Gastrocnemius medialis (tissue), 4 donors: ENCODE measurements around the gene MAGIX. TPM values are rescaled to one million over a fixed set of nuclear protein-coding genes. Genes with fewer than 3 reads are reported as not detected.
A peak's percentile ranks its signal among the peaks of the same experiment; 100 is the strongest.

Source experiments
- ATAC-seq, 2 donors: fragments of 150-250 bp; one replicate each; pipeline ENCODE4 v1.9.1; 2016
- DNase-seq, 2 donors: peaks; one replicate each; pipeline ENCODE4 v3.0.0-alpha.2; 2019
- H3K27ac ChIP-seq, 4 donors: fragments of 200-600 bp; sonication (generic); 1 replicate in 1 of 4; 2 replicates in 3 of 4; pipeline ENCODE4 v1.5.1; 2016 to 2018; ENCODE audit warnings: mild to moderate bottlenecking in 2 of 4, moderate library complexity in 1 of 4
- H3K27me3 ChIP-seq, 3 donors: fragments of 200-600 bp; sonication (generic) in 2 of 3; 1 replicate in 1 of 3; 2 replicates in 2 of 3; pipeline versions ENCODE4 v1.5.1 to v1.6.0; 2016 to 2019; ENCODE audit warnings: mild to moderate bottlenecking in 1 of 3, moderate library complexity in 1 of 3
- H3K36me3 ChIP-seq, 2 donors: fragments of 200-600 bp; sonication (generic) in 1 of 2; one replicate each; pipeline ENCODE4 v1.5.1; 2017 to 2018
- H3K4me1 ChIP-seq, 2 donors: fragments of 200-600 bp; sonication (generic) in 1 of 2; one replicate each; pipeline ENCODE4 v1.5.1; 2016 to 2017; ENCODE audit warnings: mild to moderate bottlenecking in 2 of 2
- H3K4me3 ChIP-seq, 4 donors: fragments of 200-600 bp; sonication (generic) in 3 of 4; 1 replicate in 1 of 4; 2 replicates in 3 of 4; pipeline ENCODE4 v1.5.1; 2016 to 2019; ENCODE audit warnings: mild to moderate bottlenecking in 2 of 4
- H3K9me3 ChIP-seq, 3 donors: fragments of 200-600 bp; sonication (generic) in 2 of 3; 1 replicate in 1 of 3; 2 replicates in 2 of 3; pipeline ENCODE4 v1.5.1; 2016 to 2019
- CTCF ChIP-seq, 5 experiments: fragments of 450-650 bp in 3 of 5; fragments of 200-600 bp in 2 of 5; sonication (generic) in 2 of 5; IDR thresholded peaks in 4 of 5; conservative IDR thresholded peaks in 1 of 5; 1 replicate in 4 of 5; 2 replicates in 1 of 5; pipeline ENCODE4 v1.5.1; 2016 to 2019; ENCODE audit warnings: antibody characterized with exemption in 5 of 5, mild to moderate bottlenecking in 3 of 5, moderate library complexity in 3 of 5
- POLR2A ChIP-seq, 2 donors: fragments of 450-650 bp; IDR thresholded peaks; one replicate each; pipeline ENCODE4 v1.6.1; 2017; ENCODE audit warnings: antibody characterized with exemption in 2 of 2, mild to moderate bottlenecking in 2 of 2, moderate library complexity in 2 of 2
- in situ Hi-C, 4 donors: fragments of 200-750 bp; cut with MboI; loops; one replicate each; pipeline versions ENCODE4 v1.15.0 to v1.8.0; 2017; ENCODE audit warnings: low sequenced_read_pairs in 4 of 4
- intact Hi-C: fragments of 100-400 bp; cut with DNase I; formaldehyde crosslinking; loops from one replicate; pipeline ENCODE4 v1.15.1; 2023; ENCODE audit warnings: low total_unique reads
- total RNA-seq, 4 donors: library from RNA; depleted of rRNA; stranded (reverse); fragments of >200 nt; gene quantifications; one replicate each; pipeline versions ENCODE4 v1.1.0 to v1.2.3, GENCODE V29; 2016

Gene MAGIX
- total RNA-seq, 4 donors from 2014 or later = 2.7 to 7.3 (median 5.3) TPM

- intact Hi-C loops = loop anchor here (1.0 to 10.0 kb wide), 3 partner anchors 20 to 1949 kb away; partner anchors contain the start of genes CDK16, PQBP1, PRICKLE3 and TIMM17B
- H3K36me3 ChIP-seq = no peaks in the 10 kb centered on the region
Observed at GRCh38 chrX:49165901-49166881, 3.6 kb downstream of the MAGIX start.

GRCh38 chrX:49166914-49167739 is 4.6 kb downstream of the MAGIX start:
- peak; percentile 48 to 56 for ATAC-seq
- no peaks in the 10 kb centered on the region for H3K36me3 ChIP-seq
- no peaks in the 10 kb centered on the region for H3K9me3 ChIP-seq
- TF ChIP-seq CTCF (IDR thresholded peaks at IDR 0.05 in 4 of 5, conservative IDR thresholded peaks at IDR 0.05 in 1 of 5) = no peak
- TF ChIP-seq POLR2A (IDR thresholded peaks at IDR 0.05) = peak; percentile 49 to 69
- DNase-seq = peak; percentile 56 to 83
- H3K4me3 ChIP-seq = peak overlapping the region; percentile 53 to 55 (median 54)
- in situ Hi-C loops = no loop called here
- no peaks in the 10 kb centered on the region for H3K27me3 ChIP-seq
- peak overlapping the region; percentile 93 to 98 (median 95) for H3K27ac ChIP-seq
- H3K4me1 ChIP-seq = peaks cover 8 to 10% of the 10 kb centered on the region in 2 donors
- intact Hi-C loops = loop anchor here (5.0 to 10.0 kb wide), 2 partner anchors 272 to 1950 kb away; partner anchors contain the start of genes CDK16, PQBP1 and TIMM17B

More at GRCh38 chrX:49165901-49166881, 3.6 kb downstream of the MAGIX start:
- H3K27me3 ChIP-seq = no peaks in the 10 kb centered on the region
- H3K27ac ChIP-seq = peak overlapping the region; percentile 93 to 98 (median 95)
- DNase-seq (peak; percentile 45 to 86), ATAC-seq (peak; percentile 38 to 50)
- TF ChIP-seq POLR2A (IDR thresholded peaks at IDR 0.05) (peak; percentile 42 to 56), CTCF (IDR thresholded peaks at IDR 0.05 in 4 of 5, conservative IDR thresholded peaks at IDR 0.05 in 1 of 5) (peak in 3 of 5 experiments; percentile 33 to 54 (median 40))
- H3K9me3 ChIP-seq = no peaks in the 10 kb centered on the region
- in situ Hi-C loops = no loop called here
- H3K4me3 ChIP-seq = peak overlapping the region; percentile 53 to 55 (median 54)
- H3K4me1 ChIP-seq = peaks cover 8 to 10% of the 10 kb centered on the region in 2 donors

GRCh38 chrX:49167740-49168108 is 5.2 kb downstream of the MAGIX start:
- Histone ChIP-seq H3K9me3 (no peaks in the 10 kb centered on the region), H3K4me3 (peak overlapping the region; percentile 53 to 55 (median 54)), H3K27me3 (no peaks in the 10 kb centered on the region), H3K36me3 (no peaks in the 10 kb centered on the region), H3K27ac (peak overlapping the region; percentile 93 to 98 (median 95)), H3K4me1 (peaks cover 8 to 10% of the 10 kb centered on the region in 2 donors)
- in situ Hi-C loops (no loop called here), intact Hi-C loops (loop anchor here (5.0 to 10.0 kb wide), 2 partner anchors 273 to 1950 kb away; partner anchors contain the start of genes CDK16, PQBP1 and TIMM17B)
- TF ChIP-seq CTCF (IDR thresholded peaks at IDR 0.05 in 4 of 5, conservative IDR thresholded peaks at IDR 0.05 in 1 of 5) (no peak), POLR2A (IDR thresholded peaks at IDR 0.05) (no peak)
- no peak for ATAC-seq
- no peak for DNase-seq

- H3K27ac ChIP-seq = peak within 1 kb of the TSS; percentile 88 to 94 (median 90)
- ATAC-seq = peak; percentile 28 to 34
- H3K4me3 ChIP-seq = peak within 1 kb of the TSS; percentile 63 to 74 (median 64)
- peak in 1 of 2 donors; percentile 53 for DNase-seq
- H3K9me3 ChIP-seq = no peaks in the 10 kb centered on the region
- in situ Hi-C loops = no loop called here
- peaks cover 0 to 19% of the 10 kb centered on the region in 2 donors for H3K36me3 ChIP-seq
- intact Hi-C loops = loop anchor here (10.0 kb wide), 1 partner anchor 1687 kb away; the partner anchor contains the start of gene ZNF41
- no peaks in the 10 kb centered on the region for H3K27me3 ChIP-seq
- peaks cover 6 to 12% of the 10 kb centered on the region in 2 donors for H3K4me1 ChIP-seq
- no peak for TF ChIP-seq CTCF (IDR thresholded peaks at IDR 0.05 in 4 of 5, conservative IDR thresholded peaks at IDR 0.05 in 1 of 5)
- peak in 1 of 2 donors; percentile 53 for TF ChIP-seq POLR2A (IDR thresholded peaks at IDR 0.05)
Observed at GRCh38 chrX:49171752-49172279, 9.3 kb downstream of the MAGIX start, which contains the start of gene PLP2. Gene PLP2 (plus strand): TSS chrX:49171898. CDS start chrX:49172001, 103 bp downstream.
